NCI-H345 treated with DMSO at 0.1 percent for 48 hours (cell line): Measurements from ENCODE around the gene LGMN.
A peak's percentile ranks its signal among the peaks of the same experiment; 100 is the strongest.
"Not testable (repeated sequence)": the region's sequence is repeated elsewhere in the genome, so short reads cannot be mapped to it uniquely, and the experiment has no call there.

Experiments used
- DNase-seq: peaks from one replicate; lab custom pipeline; 2025; ENCODE audit not compliant: unreplicated experiment; lab: John Stamatoyannopoulos, UW

LGMN gene

DNA sequence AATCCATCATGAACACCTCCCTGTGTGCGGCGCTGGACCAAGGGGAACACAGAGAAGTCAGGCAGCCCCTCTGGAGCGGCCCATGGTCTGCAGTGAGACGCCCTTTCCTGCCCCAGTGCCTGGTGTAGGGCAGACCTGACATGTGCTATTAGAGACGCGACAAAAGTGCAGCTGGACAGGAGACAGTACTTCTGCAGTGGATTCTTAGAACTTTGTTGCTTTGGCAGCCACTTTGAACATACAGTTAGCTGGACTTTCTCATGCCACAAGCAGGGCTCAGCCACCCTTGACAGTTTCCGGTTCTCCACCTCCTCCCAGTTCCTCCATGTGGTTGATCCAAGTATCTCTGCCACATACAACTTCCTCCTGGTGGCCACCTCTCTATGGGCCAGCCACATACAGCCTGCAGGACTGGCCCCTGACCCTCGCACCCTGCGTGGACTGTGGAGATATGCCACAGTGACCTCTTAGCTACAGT lies 45.9 kb downstream of the LGMN start:
- no peak for DNase-seq

DNA sequence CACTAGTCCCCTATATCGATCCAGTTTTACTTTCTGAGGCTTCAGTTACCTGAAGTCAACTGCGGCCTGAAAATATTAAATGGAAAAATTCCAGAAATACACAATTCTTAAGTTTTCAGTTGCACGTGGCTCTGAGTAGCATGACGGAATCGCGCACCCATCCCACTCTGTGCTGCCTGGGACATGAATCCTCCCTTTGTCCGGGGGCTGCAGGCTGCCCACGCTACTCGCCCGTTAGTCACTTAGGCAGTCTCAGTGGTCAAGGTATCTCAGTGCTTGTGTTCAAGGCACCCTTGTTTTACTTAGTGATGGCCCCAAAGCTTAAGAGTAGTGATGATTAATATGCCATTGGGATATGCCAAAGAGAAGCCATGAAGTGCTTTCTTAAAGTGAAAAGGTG lies 46.6 kb downstream of the LGMN start:
- DNase-seq = no peak

GRCh38 chr14:92698393-92698792 lies 50.0 kb downstream of the LGMN start:
- no peak for DNase-seq

- no peak for DNase-seq
Measured at GRCh38 chr14:92696366-92696765, 52.1 kb downstream of the LGMN start.

- DNase-seq = no peak
Measured at GRCh38 chr14:92695562-92695961, 52.9 kb downstream of the LGMN start.

DNA sequence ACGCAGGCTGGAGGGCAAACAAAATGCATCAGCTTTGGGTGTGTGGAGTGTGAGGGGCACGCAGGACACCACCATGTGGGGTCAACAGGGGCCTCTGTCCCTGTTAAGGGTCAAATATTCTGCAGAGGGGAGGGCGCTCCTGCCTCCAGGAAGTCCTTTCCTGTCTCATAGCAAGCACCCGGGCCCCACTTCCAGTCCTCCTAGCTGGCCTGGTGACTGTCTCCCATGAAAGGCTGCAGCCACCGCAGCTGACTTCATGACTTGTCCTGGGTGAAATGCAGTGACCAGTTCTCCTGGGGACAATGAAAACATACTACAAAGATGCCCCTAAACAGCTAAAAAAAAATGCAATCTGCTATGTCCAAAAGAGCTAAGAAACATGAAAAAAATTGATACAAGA lies 53.6 kb downstream of the LGMN start:
- DNase-seq = no peak

- peak; percentile 98 for DNase-seq
Measured at GRCh38 chr14:92693998-92694795, 54.2 kb downstream of the LGMN start.

DNA sequence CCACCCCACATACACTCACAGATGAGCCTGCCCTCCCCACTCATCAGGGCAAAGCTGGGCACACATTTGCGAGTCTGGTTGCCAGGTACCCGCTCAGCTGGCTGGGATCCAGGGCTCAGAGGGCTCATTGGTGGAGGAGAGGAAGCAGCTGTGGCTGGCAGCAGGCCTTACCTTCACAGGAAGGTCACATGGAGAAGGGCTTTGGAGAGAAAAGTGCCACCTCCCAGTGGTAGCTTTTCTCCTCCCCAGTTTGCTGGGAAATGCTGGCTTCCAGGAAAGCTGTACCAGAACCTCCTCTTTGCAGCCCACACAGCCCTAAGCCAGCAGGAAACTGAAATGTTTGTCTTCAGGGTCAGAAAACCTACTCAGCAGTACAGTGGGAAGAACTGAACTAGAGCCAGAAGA lies 55.6 kb downstream of the LGMN start:
- peak; percentile 95 for DNase-seq

DNA sequence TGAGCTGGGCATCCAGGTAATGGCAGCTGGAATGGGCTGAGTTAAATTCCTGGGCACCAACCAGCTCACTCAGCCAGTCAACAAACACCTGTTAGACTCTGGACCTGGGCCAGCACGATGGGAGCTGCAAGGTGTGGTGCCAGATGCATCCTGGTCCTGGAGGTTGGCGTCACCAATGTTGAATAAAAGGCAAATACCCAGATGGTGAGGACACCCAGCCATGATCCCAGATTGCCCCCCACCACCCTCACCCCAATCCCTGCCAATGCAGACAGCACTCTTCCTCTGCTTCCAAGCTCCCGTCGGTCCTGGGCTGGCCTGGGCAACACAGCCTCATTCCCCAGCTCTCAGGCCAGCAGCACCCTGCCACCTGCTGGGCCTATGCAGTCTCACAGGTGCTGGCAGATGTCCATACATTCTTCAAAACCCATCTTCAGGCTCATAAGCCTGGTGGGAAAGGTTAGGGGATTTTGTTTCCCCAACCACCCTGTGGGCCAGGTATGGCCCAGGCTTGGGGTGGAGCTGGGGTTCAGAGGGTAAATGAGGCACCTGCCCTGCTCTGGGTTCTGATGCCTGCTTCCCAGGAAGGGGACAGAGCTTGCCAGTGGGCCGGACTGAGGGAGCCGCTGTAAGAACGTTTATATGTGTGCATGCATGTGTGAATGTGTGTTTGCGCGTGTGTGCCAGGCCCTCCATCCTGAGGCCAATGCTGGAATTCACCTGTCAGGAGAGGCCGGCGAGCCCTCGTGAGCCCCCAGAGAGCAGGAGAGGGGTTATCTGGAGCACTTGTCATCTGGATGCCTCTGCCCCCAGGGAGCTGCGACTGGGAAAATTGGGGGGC lies 58.0 kb downstream of the LGMN start:
- peak; percentile 38 for DNase-seq

- no peak for DNase-seq
Measured at GRCh38 chr14:92688434-92689375, 59.7 kb downstream of the LGMN start.

- DNase-seq = peak; percentile 38
Measured at GRCh38 chr14:92687681-92688433, 60.6 kb downstream of the LGMN start.

GRCh38 chr14:92686900-92687427 lies 61.5 kb downstream of the LGMN start:
- DNase-seq = peak; percentile 48

DNA sequence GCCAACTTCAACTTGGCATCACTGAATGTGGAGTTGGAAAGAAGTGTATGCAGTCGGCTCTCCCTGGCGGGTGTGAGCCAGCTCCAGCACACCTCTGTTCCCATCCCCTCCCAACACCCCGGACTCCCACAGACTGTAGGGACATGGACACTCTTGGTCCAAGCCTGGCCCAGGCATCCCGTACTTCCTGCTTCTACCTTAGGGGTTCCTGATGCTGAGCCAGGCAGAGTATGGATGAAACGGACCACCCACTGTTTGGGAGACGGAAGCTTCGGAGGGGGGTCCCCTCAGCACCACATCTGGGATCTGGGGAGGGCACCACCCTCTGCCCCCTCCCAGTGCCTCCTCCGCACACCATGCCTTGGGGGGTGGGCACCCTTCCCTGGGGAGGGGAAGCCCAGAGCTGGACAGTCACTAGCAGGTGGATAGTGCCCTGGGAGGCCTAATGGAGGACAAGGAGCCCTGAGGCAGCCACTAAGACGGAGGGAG lies 62.0 kb downstream of the LGMN start:
- no peak for DNase-seq

DNA sequence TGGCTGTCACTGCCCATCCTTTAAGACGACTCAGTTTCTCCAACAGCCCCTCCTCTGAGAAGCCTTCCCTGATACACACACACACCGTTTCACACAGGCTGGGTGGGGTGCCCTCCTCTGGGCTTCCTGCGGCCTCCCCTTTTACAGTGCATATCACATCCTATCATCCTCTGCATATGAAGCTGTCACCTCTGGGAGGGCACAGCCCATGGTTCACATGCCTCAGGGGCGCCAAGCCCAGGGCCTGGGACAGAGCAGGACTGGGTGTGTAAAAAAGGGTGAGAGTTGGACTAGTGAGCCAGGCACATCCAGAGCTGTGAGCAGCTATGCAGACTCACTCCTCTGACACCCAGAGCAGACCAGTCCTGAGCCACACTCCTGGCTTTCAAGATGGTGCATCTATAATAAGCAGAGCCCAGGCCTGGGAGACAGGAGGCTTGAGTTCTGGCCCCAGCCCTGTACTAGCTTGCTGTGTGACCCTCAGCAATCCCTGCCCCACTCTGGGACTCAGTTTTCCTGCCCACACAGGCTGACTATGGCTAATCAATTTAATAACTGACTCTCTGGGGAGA lies 62.6 kb downstream of the LGMN start:
- no peak for DNase-seq

GRCh38 chr14:92684801-92685560 lies 63.4 kb downstream of the LGMN start:
- no peak for DNase-seq

- no peak for DNase-seq
Measured at GRCh38 chr14:92683041-92683440, 65.4 kb downstream of the LGMN start.

GRCh38 chr14:92680781-92681650 lies 67.4 kb downstream of the LGMN start:
- DNase-seq = peak; percentile 30

GRCh38 chr14:92680330-92680729 lies 68.1 kb downstream of the LGMN start:
- DNase-seq = not testable (repeated sequence)
